Measurements from ENCODE around the gene KCNJ8.

Gene KCNJ8

GRCh38 chr12:21774358-21775132 is at the start of gene KCNJ8:
KCNJ8 (minus strand) TSS chr12:21774706; CDS start chr12:21773616, 1,090 bp downstream.
- no peak within 1 kb of the TSS for H2AFZ ChIP-seq (ENCODE audit: low read length)
- no peaks in the 10 kb centered on the region for H4K20me1 ChIP-seq (ENCODE audit: insufficient read depth, low read length)
- no peaks in the 10 kb centered on the region for H3K9me2 ChIP-seq (ENCODE audit: low read depth, low read length)
- H3K4me3 ChIP-seq (ENCODE audit: low read depth, low read length, poor library complexity, severe bottlenecking): no peak within 1 kb of the TSS
- no peaks in the 10 kb centered on the region for H3F3A ChIP-seq (ENCODE audit: insufficient read depth, low read length)
- no peaks in the 10 kb centered on the region for H3K27me3 ChIP-seq (ENCODE audit: insufficient read depth, low read length)
- no peak within 1 kb of the TSS for H3K9ac ChIP-seq (ENCODE audit: low read length)
- H3K9me3 ChIP-seq (ENCODE audit: low read length): no peaks in the 10 kb centered on the region
- no peak for TF ChIP-seq EZH2 (IDR thresholded peaks at IDR 0.05; ENCODE audit: borderline replicate concordance, low read length)
- TF ChIP-seq, protein P1, sequence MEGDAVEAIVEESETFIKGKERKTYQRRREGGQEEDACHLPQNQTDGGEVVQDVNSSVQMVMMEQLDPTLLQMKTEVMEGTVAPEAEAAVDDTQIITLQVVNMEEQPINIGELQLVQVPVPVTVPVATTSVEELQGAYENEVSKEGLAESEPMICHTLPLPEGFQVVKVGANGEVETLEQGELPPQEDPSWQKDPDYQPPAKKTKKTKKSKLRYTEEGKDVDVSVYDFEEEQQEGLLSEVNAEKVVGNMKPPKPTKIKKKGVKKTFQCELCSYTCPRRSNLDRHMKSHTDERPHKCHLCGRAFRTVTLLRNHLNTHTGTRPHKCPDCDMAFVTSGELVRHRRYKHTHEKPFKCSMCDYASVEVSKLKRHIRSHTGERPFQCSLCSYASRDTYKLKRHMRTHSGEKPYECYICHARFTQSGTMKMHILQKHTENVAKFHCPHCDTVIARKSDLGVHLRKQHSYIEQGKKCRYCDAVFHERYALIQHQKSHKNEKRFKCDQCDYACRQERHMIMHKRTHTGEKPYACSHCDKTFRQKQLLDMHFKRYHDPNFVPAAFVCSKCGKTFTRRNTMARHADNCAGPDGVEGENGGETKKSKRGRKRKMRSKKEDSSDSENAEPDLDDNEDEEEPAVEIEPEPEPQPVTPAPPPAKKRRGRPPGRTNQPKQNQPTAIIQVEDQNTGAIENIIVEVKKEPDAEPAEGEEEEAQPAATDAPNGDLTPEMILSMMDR (IDR thresholded peaks at IDR 0.05; ENCODE audit: low read length): no peak
- no peak within 1 kb of the TSS for H3K4me2 ChIP-seq (ENCODE audit: low read length)
- H3K36me3 ChIP-seq (ENCODE audit: insufficient read depth, low read length): no peaks in the 10 kb centered on the region
- H3K27ac ChIP-seq (ENCODE audit: low read depth, low read length, poor library complexity, severe bottlenecking): no peak within 1 kb of the TSS
- H3K4me1 ChIP-seq (ENCODE audit: insufficient read depth, low read length, severe bottlenecking): no peaks in the 10 kb centered on the region
- no peaks in the 10 kb centered on the region for H3K79me2 ChIP-seq (ENCODE audit: insufficient read depth, low read length)

GRCh38 chr12:21823581-21823980 is 49.1 kb upstream of the KCNJ8 start:
- H3K4me1 ChIP-seq (ENCODE audit: insufficient read depth, low read length, severe bottlenecking): no peaks in the 10 kb centered on the region
- no peaks in the 10 kb centered on the region for H3K27me3 ChIP-seq (ENCODE audit: insufficient read depth, low read length)
- H3K27ac ChIP-seq (ENCODE audit: low read depth, low read length, poor library complexity, severe bottlenecking): no peak overlapping the region
- no peak overlapping the region for H2AFZ ChIP-seq (ENCODE audit: low read length)
- H3K9ac ChIP-seq (ENCODE audit: low read length): no peak overlapping the region
- no peaks in the 10 kb centered on the region for H3K9me2 ChIP-seq (ENCODE audit: low read depth, low read length)
- no peak overlapping the region for H3K4me3 ChIP-seq (ENCODE audit: low read depth, low read length, poor library complexity, severe bottlenecking)
- no peaks in the 10 kb centered on the region for H3K36me3 ChIP-seq (ENCODE audit: insufficient read depth, low read length)
- H3K9me3 ChIP-seq (ENCODE audit: low read length): no peaks in the 10 kb centered on the region
- no peaks in the 10 kb centered on the region for H3K79me2 ChIP-seq (ENCODE audit: insufficient read depth, low read length)
- TF ChIP-seq, protein P1 (IDR thresholded peaks at IDR 0.05; ENCODE audit: low read length): no peak
- no peak for TF ChIP-seq EZH2 (IDR thresholded peaks at IDR 0.05; ENCODE audit: borderline replicate concordance, low read length)
- H3K4me2 ChIP-seq (ENCODE audit: low read length): no peak overlapping the region
- H4K20me1 ChIP-seq (ENCODE audit: insufficient read depth, low read length): no peaks in the 10 kb centered on the region
- no peaks in the 10 kb centered on the region for H3F3A ChIP-seq (ENCODE audit: insufficient read depth, low read length)

- H4K20me1 ChIP-seq (ENCODE audit: insufficient read depth, low read length): no peaks in the 10 kb centered on the region
- H3K4me3 ChIP-seq (ENCODE audit: low read depth, low read length, poor library complexity, severe bottlenecking): no peak overlapping the region
- no peak for TF ChIP-seq EZH2 (IDR thresholded peaks at IDR 0.05; ENCODE audit: borderline replicate concordance, low read length)
- TF ChIP-seq, protein P1 (IDR thresholded peaks at IDR 0.05; ENCODE audit: low read length): no peak
Observed at GRCh38 chr12:21819678-21820077, 45.2 kb upstream of the KCNJ8 start.

More at GRCh38 chr12:21819678-21820077, 45.2 kb upstream of the KCNJ8 start:
- Histone ChIP-seq H3K36me3 (ENCODE audit: insufficient read depth, low read length) (no peaks in the 10 kb centered on the region), H3K27ac (ENCODE audit: low read depth, low read length, poor library complexity, severe bottlenecking) (no peak overlapping the region), H3K27me3 (ENCODE audit: insufficient read depth, low read length) (no peaks in the 10 kb centered on the region), H3K9me3 (ENCODE audit: low read length) (no peaks in the 10 kb centered on the region), H3K4me2 (ENCODE audit: low read length) (no peak overlapping the region), H3K4me1 (ENCODE audit: insufficient read depth, low read length, severe bottlenecking) (no peaks in the 10 kb centered on the region), H3K9ac (ENCODE audit: low read length) (no peak overlapping the region), H3K79me2 (ENCODE audit: insufficient read depth, low read length) (no peaks in the 10 kb centered on the region), H3F3A (ENCODE audit: insufficient read depth, low read length) (no peaks in the 10 kb centered on the region), H2AFZ (ENCODE audit: low read length) (no peak overlapping the region), H3K9me2 (ENCODE audit: low read depth, low read length) (no peaks in the 10 kb centered on the region)

All from OCI-LY1 (cell line).